Measurements from ENCODE around the gene PAX7. TPM values are rescaled to one million over a fixed set of nuclear protein-coding genes. Genes with fewer than 3 reads are reported as not detected.
A peak's percentile ranks its signal among the peaks of the same experiment; 100 is the strongest.

PAX7 gene
- total RNA-seq, 1 experiment from 2014 or later: 0.07 TPM

DNA sequence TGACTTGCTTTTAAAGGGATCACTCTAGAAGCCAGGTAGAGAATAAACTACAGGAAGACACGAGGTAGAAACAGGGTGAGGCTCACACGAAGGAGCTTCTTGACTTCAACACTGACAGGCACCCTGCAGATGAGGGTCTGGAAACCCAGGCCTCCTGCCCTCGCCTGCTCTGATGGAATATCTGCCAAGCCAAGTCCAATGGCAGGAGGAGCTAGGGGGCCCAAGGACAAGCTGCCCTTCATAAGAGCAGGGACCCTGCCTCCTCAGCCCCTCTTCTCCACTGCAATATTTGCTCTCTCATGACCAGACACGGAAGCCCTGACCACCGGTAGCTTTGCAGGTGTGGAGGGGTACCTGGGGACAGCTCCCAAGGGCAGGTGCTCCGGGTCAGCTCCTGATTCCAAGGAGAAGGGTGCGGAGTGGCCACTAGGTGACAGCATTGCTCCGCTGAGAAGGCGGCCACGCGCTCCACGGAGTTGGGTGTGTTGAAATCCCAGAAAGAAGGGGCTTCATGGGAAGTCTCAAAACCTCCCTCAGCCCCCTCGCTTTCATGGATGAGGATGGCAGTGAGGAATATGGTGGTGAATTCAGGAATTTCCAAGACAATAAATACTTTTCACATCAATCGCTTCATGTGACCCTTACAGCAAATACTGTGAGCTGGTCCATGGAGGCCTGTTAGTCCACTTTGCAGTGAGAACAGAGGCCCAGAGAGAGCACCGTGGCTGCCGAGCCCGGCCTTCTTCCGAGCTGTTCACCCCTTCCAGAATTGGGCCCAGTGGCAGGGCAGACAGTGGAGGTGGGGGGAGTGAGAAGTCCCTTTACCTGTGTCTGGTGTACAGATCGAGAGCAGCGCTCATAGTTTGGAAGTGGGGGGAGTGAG, 33.2 kb upstream of the PAX7 start:
- Histone ChIP-seq H3K4me3 (ENCODE audit: low read length) (no peak overlapping the region), H3K9me3 (ENCODE audit: low read length) (no peaks in the 10 kb centered on the region; the same call in 1 of the 2 replicates), H3K9ac (ENCODE audit: low read length) (no peak overlapping the region), H4K20me1 (ENCODE audit: insufficient read depth, low read depth, low read length) (no peaks in the 10 kb centered on the region), H3K27me3 (ENCODE audit: low read length) (no peaks in the 10 kb centered on the region), H3K27ac (ENCODE audit: low read length) (no peak overlapping the region), H3K36me3 (ENCODE audit: insufficient read depth, low read length) (no peaks in the 10 kb centered on the region), H3K9me2 (replicated peaks; ENCODE audit: insufficient read depth, low read length) (no peaks in the 10 kb centered on the region), H2AFZ (ENCODE audit: low read length) (no peak overlapping the region), H3K4me2 (ENCODE audit: low read depth, low read length, poor library complexity, severe bottlenecking) (no peak overlapping the region), H3K4me1 (ENCODE audit: low read length) (peaks cover 3% of the 10 kb centered on the region; the same call in 1 of the 2 replicates), H3K79me2 (ENCODE audit: low read length) (no peaks in the 10 kb centered on the region)
- peak; percentile 71 for DNase-seq

DNA sequence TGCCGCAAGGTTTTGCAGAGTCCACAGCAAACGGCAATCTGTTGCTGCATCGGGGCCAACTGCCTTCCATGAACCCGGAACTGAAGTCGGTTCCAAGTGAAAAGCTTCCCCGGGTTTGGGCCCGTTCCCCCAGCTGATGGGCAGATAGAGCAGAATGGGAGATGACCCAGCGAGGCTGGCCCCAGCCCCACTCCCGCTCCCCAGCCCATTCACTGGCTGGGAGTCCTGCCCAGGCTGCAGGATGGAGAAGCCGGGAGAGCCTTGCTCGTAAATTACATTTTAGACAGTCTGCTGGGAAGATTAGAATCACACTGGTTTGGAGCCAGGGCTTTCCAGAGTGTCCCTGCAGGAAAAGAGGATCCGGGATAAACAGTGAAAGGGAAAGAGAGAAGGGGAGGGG, 31.6 kb upstream of the PAX7 start:
- no peaks in the 10 kb centered on the region for H3K36me3 ChIP-seq (ENCODE audit: insufficient read depth, low read length)
- H3K4me2 ChIP-seq (ENCODE audit: low read depth, low read length, poor library complexity, severe bottlenecking): no peak overlapping the region
- no peaks in the 10 kb centered on the region for H4K20me1 ChIP-seq (ENCODE audit: insufficient read depth, low read depth, low read length)
- H3K27me3 ChIP-seq (ENCODE audit: low read length): no peaks in the 10 kb centered on the region
- no peaks in the 10 kb centered on the region; the same call in 1 of the 2 replicates for H3K9me3 ChIP-seq (ENCODE audit: low read length)
- no peaks in the 10 kb centered on the region for H3K79me2 ChIP-seq (ENCODE audit: low read length)
- no peaks in the 10 kb centered on the region for H3K4me1 ChIP-seq (ENCODE audit: low read length)
- no peak overlapping the region for H2AFZ ChIP-seq (ENCODE audit: low read length)
- H3K4me3 ChIP-seq (ENCODE audit: low read length): no peak overlapping the region
- H3K27ac ChIP-seq (ENCODE audit: low read length): no peak overlapping the region
- no peaks in the 10 kb centered on the region for H3K9me2 ChIP-seq (replicated peaks; ENCODE audit: insufficient read depth, low read length)
- H3K9ac ChIP-seq (ENCODE audit: low read length): no peak overlapping the region
- no peak for DNase-seq

DNA sequence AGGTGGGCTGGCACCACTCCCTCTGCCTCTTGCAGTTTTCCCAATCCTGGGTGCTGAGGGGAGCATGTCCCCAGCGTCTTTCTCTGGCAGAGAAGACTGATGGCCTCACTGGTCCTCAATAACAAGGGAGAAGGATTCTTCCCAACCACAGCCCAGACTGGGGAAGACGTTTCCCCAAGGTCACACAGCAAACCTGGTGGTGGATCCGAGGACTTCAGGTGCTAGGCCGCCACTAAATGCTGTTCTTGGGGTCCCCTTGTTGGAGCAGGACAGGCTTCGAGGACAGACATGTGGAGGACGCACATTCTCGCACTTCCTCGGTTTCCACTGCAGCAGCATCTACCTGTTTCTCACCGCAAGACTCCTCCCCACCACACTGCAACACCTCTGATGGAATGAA, 30.9 kb upstream of the PAX7 start:
- Histone ChIP-seq H2AFZ (ENCODE audit: low read length) (no peak overlapping the region), H3K9me2 (replicated peaks; ENCODE audit: insufficient read depth, low read length) (no peaks in the 10 kb centered on the region), H4K20me1 (ENCODE audit: insufficient read depth, low read depth, low read length) (no peaks in the 10 kb centered on the region), H3K36me3 (ENCODE audit: insufficient read depth, low read length) (no peaks in the 10 kb centered on the region), H3K27ac (ENCODE audit: low read length) (no peak overlapping the region), H3K79me2 (ENCODE audit: low read length) (no peaks in the 10 kb centered on the region), H3K4me2 (ENCODE audit: low read depth, low read length, poor library complexity, severe bottlenecking) (no peak overlapping the region), H3K4me1 (ENCODE audit: low read length) (no peaks in the 10 kb centered on the region), H3K9ac (ENCODE audit: low read length) (no peak overlapping the region), H3K9me3 (ENCODE audit: low read length) (no peaks in the 10 kb centered on the region; the same call in 1 of the 2 replicates), H3K27me3 (ENCODE audit: low read length) (no peaks in the 10 kb centered on the region), H3K4me3 (ENCODE audit: low read length) (no peak overlapping the region)
- DNase-seq: no peak

DNA sequence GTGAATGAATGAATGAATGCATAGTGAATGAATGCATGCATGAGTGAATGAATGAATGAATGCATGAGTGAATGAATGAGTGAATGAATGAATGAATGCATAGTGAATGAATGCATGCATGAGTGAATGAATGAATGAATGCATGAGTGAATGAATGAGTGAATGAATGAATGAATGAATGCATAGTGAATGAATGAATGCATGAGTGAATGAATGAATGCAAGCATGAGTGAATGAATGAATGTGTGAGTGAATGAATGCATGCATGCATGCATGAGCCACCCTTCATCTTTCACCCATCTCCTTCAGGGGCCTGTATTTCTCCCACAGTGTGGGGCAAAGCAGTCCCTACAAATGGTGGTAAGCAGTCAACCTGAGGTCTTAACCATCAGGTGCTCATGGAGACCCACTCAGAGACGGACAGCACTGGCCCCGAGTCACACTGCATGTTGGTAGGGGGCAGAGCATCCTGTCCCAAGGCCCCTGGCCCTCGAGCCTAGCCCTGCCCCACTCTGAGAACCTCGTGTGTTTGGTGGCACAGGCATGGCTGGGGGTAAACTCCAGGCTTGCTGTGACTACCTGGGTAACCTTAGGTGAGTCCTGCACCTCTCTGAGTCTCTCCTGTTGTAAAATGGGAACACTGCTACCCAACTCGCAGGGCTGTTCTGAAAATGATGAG, 28.0 kb upstream of the PAX7 start:
- Histone ChIP-seq H3K4me3 (ENCODE audit: low read length) (no peak overlapping the region), H3K9me3 (ENCODE audit: low read length) (no peaks in the 10 kb centered on the region; the same call in 1 of the 2 replicates), H4K20me1 (ENCODE audit: insufficient read depth, low read depth, low read length) (no peaks in the 10 kb centered on the region), H3K36me3 (ENCODE audit: insufficient read depth, low read length) (no peaks in the 10 kb centered on the region), H3K79me2 (ENCODE audit: low read length) (no peaks in the 10 kb centered on the region), H3K27me3 (ENCODE audit: low read length) (no peaks in the 10 kb centered on the region), H3K4me2 (ENCODE audit: low read depth, low read length, poor library complexity, severe bottlenecking) (no peak overlapping the region), H3K27ac (ENCODE audit: low read length) (no peak overlapping the region), H2AFZ (ENCODE audit: low read length) (no peak overlapping the region), H3K9me2 (replicated peaks; ENCODE audit: insufficient read depth, low read length) (no peaks in the 10 kb centered on the region), H3K4me1 (ENCODE audit: low read length) (no peaks in the 10 kb centered on the region), H3K9ac (ENCODE audit: low read length) (no peak overlapping the region)
- peak; percentile 41 for DNase-seq

DNA sequence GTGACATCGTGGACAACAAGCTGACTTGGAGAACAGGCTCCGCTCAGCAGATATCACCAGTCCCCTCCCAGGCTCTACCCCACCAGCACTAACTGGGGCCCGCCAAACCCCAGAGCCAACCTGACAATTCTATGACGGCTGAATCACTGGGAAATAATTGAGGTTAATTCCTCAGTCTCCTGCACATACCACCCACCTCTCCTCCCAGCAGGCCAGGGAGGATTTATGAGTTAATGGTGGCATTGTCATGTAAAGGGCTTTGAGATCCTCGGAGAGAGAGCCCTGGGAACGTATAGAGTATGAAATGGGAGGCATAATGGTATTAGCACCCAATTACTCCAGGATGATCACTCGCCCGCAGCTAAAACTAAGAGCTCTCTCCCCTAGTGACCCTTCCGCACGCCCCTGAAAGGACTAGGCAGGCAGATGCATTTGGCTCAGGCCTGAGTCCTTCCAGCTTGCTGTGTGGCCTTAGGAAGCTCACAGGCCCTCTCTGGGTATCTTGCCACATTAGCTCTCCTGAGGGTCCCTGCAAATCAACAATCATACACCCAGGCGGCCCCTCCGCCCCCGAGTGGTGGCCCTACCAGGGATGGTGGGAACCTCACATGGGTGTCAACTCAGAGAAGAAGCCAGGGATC, 27.3 kb upstream of the PAX7 start:
- Histone ChIP-seq H3K79me2 (ENCODE audit: low read length) (no peaks in the 10 kb centered on the region), H3K9me3 (ENCODE audit: low read length) (no peaks in the 10 kb centered on the region; the same call in 1 of the 2 replicates)

DNA sequence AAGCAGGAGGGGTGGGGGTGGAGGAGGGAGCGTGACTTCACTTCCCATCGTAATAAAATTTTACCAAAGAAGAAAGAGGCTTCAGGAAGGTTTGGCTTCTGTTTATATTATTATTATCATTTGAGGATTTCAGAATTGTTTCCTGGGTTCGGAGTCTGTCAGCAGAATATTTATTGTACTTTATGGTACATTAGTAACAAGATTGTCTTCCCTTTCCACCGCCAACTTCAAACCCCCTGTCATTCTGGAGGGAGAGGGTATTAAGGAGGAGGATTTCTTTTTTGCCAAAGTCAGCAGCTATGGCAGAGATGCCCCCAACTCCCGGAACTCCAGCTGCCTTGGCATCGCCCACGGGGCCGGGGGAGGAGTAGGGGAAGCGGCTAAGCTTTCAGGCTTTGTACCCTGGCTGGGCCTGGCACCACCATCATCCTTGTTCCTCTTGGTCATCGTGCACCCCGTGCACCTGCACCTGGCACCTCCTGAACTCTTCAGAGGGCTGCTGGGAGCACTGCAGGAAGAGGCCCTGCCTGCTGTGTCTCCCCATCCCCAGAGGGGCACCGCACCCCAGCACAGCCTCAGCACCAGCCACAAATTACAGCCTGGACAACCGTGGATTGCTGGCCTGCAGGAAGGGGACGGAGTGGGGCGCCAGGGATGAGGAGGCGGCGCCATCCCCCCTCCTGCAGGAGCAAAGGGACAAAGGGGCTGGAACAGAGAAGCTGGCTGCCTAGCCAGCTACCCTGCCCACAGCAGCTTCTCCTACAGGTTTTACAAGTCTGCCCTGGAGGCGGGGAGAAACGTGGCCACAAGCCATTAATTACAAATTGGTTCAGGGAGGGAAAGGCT, 24.0 kb upstream of the PAX7 start:
- Histone ChIP-seq H3K27me3 (ENCODE audit: low read length) (no peaks in the 10 kb centered on the region), H3K9me3 (ENCODE audit: low read length) (no peaks in the 10 kb centered on the region; the same call in 1 of the 2 replicates), H3K4me2 (ENCODE audit: low read depth, low read length, poor library complexity, severe bottlenecking) (no peak overlapping the region), H3K9ac (ENCODE audit: low read length) (no peak overlapping the region), H3K4me3 (ENCODE audit: low read length) (no peak overlapping the region), H3K4me1 (ENCODE audit: low read length) (no peaks in the 10 kb centered on the region), H3K27ac (ENCODE audit: low read length) (no peak overlapping the region), H3K9me2 (replicated peaks; ENCODE audit: insufficient read depth, low read length) (no peaks in the 10 kb centered on the region), H3K79me2 (ENCODE audit: low read length) (no peaks in the 10 kb centered on the region), H3K36me3 (ENCODE audit: insufficient read depth, low read length) (no peaks in the 10 kb centered on the region), H4K20me1 (ENCODE audit: insufficient read depth, low read depth, low read length) (no peaks in the 10 kb centered on the region), H2AFZ (ENCODE audit: low read length) (no peak overlapping the region)
- DNase-seq: no peak

More for the DNA sequence above, 27.3 kb upstream of the PAX7 start:
- Histone ChIP-seq H3K27ac (ENCODE audit: low read length) (no peak overlapping the region), H3K9me2 (replicated peaks; ENCODE audit: insufficient read depth, low read length) (no peaks in the 10 kb centered on the region), H3K4me2 (ENCODE audit: low read depth, low read length, poor library complexity, severe bottlenecking) (no peak overlapping the region), H3K4me1 (ENCODE audit: low read length) (no peaks in the 10 kb centered on the region), H3K36me3 (ENCODE audit: insufficient read depth, low read length) (no peaks in the 10 kb centered on the region), H3K4me3 (ENCODE audit: low read length) (no peak overlapping the region), H2AFZ (ENCODE audit: low read length) (no peak overlapping the region), H3K9ac (ENCODE audit: low read length) (no peak overlapping the region), H3K27me3 (ENCODE audit: low read length) (no peaks in the 10 kb centered on the region), H4K20me1 (ENCODE audit: insufficient read depth, low read depth, low read length) (no peaks in the 10 kb centered on the region)
- DNase-seq: no peak

DNA sequence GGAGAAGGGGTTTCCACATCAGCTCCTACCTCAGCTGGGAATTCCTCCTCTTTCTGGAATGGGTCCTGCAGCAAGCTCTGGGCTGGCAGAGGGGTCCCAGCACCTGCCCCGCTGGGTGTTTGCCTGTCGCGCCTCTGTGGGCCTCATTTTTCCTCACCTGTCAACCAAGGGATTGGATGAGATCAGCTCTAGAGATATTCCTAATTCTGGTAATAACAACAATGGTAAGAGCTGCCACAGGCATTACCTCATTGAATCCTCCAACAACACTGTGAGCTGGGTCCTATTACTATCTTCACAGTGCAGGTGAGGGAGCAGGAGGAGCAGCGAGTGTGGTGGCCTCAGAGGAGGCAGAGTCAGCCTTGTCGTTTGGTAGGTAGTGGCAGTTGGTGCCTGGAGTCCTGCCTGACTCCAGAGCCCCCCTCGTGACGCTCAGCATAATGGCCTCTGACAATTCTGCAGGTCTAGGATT, 23.3 kb upstream of the PAX7 start:
- Histone ChIP-seq H3K9ac (ENCODE audit: low read length) (no peak overlapping the region), H3K9me3 (ENCODE audit: low read length) (no peaks in the 10 kb centered on the region; the same call in 1 of the 2 replicates), H3K9me2 (replicated peaks; ENCODE audit: insufficient read depth, low read length) (no peaks in the 10 kb centered on the region), H3K4me3 (ENCODE audit: low read length) (no peak overlapping the region), H3K27ac (ENCODE audit: low read length) (no peak overlapping the region), H2AFZ (ENCODE audit: low read length) (no peak overlapping the region), H3K4me2 (ENCODE audit: low read depth, low read length, poor library complexity, severe bottlenecking) (no peak overlapping the region), H3K36me3 (ENCODE audit: insufficient read depth, low read length) (no peaks in the 10 kb centered on the region), H3K27me3 (ENCODE audit: low read length) (no peaks in the 10 kb centered on the region), H4K20me1 (ENCODE audit: insufficient read depth, low read depth, low read length) (no peaks in the 10 kb centered on the region), H3K4me1 (ENCODE audit: low read length) (no peaks in the 10 kb centered on the region), H3K79me2 (ENCODE audit: low read length) (no peaks in the 10 kb centered on the region)
- DNase-seq: no peak
